Karpas-422 (cell line): Measurements from ENCODE around the gene SP140L. TPM values are rescaled to one million over a fixed set of nuclear protein-coding genes. Genes with fewer than 3 reads are reported as not detected.
"Not testable (repeated sequence)": the region's sequence is repeated elsewhere in the genome, so short reads cannot be mapped to it uniquely, and the experiment has no call there.

ENCODE experiments used
- DNase-seq: peaks from one replicate; pipeline ENCODE4 v3.0.0-alpha.2; 2015
- H2AFZ ChIP-seq: fragments of 200-600 bp; sonication (generic); 2 replicates; pipeline ENCODE4 v1.6.1; 2014; ENCODE audit warnings: antibody characterized with exemption, low read length, mixed read lengths
- H3K27ac ChIP-seq: fragments of 200-600 bp; sonication (generic); 2 replicates; pipeline ENCODE4 v1.5.1; 2014; ENCODE audit warnings: mild to moderate bottlenecking, low read length, moderate library complexity
- H3K27me3 ChIP-seq: fragments of 200-600 bp; sonication (generic); 2 replicates; pipeline ENCODE4 v1.6.1; 2014; ENCODE audit warnings: low read length, mixed read lengths
- H3K36me3 ChIP-seq: fragments of 200-600 bp; sonication (generic); 2 replicates; pipeline ENCODE4 v1.6.1; 2014; ENCODE audit warnings: low read length, mixed read lengths; ENCODE audit not compliant: insufficient read depth
- H3K4me1 ChIP-seq: fragments of 200-600 bp; sonication (generic); 2 replicates; pipeline ENCODE4 v1.6.1; 2014; ENCODE audit warnings: mild to moderate bottlenecking, low read length, mixed read lengths
- H3K4me2 ChIP-seq: fragments of 200-600 bp; sonication (generic); 2 replicates; pipeline ENCODE4 v1.6.1; 2014; ENCODE audit warnings: low read length, low read depth, mild to moderate bottlenecking; ENCODE audit not compliant: poor library complexity, severe bottlenecking
- H3K4me3 ChIP-seq: fragments of 200-600 bp; sonication (generic); 2 replicates; pipeline ENCODE4 v1.5.1; 2014; ENCODE audit warnings: mild to moderate bottlenecking, antibody characterized with exemption, low read length, mixed read lengths
- H3K79me2 ChIP-seq: fragments of 200-600 bp; sonication (generic); 2 replicates; pipeline ENCODE4 v1.6.1; 2014; ENCODE audit warnings: mild to moderate bottlenecking, low read length, mixed read lengths
- H3K9ac ChIP-seq: fragments of 200-600 bp; sonication (generic); 2 replicates; pipeline ENCODE4 v1.6.0; 2014; ENCODE audit warnings: low read length
- H3K9me2 ChIP-seq: fragments of 200-600 bp; sonication (generic), shearing (Covaris generic); replicated peaks from 2 replicates; pipeline ENCODE4 v1.6.0; 2014; ENCODE audit warnings: mild to moderate bottlenecking, low read length, moderate library complexity; ENCODE audit not compliant: insufficient read depth
- H3K9me3 ChIP-seq: fragments of 300-700, 200-600 bp; sonication (generic); 2 replicates; pipeline ENCODE4 v1.6.1; 2014; ENCODE audit warnings: low read length, mixed read lengths
- H4K20me1 ChIP-seq: fragments of 200-600 bp; sonication (generic); 2 replicates; pipeline ENCODE4 v1.6.1; 2014; ENCODE audit warnings: mild to moderate bottlenecking, antibody characterized with exemption, low read length, low read depth; ENCODE audit not compliant: insufficient read depth
- total RNA-seq: library from RNA; depleted of rRNA; stranded (reverse); fragments of >200 nt; shearing (Covaris generic); gene quantifications from 2 replicates; pipeline ENCODE4 v1.2.3, GENCODE V29; 2014; ENCODE audit warnings: low replicate concordance

The SP140L gene
- total RNA-seq, 1 experiment from 2014 or later = 17.0 TPM

- DNase-seq = no peak
- no peak overlapping the region for H3K9ac ChIP-seq
- H3K4me1 ChIP-seq = no peaks in the 10 kb centered on the region
- peaks cover 6% of the 10 kb centered on the region; the same call in 1 of the 2 replicates for H3K36me3 ChIP-seq
- H3K9me2 ChIP-seq = no peaks in the 10 kb centered on the region
- H3K27ac ChIP-seq = no peak overlapping the region
- H3K4me3 ChIP-seq = no peak overlapping the region
- no peak overlapping the region for H3K4me2 ChIP-seq
- no peaks in the 10 kb centered on the region for H3K9me3 ChIP-seq
- H4K20me1 ChIP-seq = no peaks in the 10 kb centered on the region
- H3K27me3 ChIP-seq = no peaks in the 10 kb centered on the region
- no peak overlapping the region for H2AFZ ChIP-seq
- H3K79me2 ChIP-seq = no peaks in the 10 kb centered on the region
These were observed 78.8 kb downstream of the SP140L start for GRCh38 chr2:230405824-230406223.

- Histone ChIP-seq H4K20me1 (no peaks in the 10 kb centered on the region), H3K4me3 (no peak overlapping the region), H2AFZ (no peak overlapping the region), H3K9me3 (no peaks in the 10 kb centered on the region), H3K79me2 (no peaks in the 10 kb centered on the region), H3K9ac (no peak overlapping the region), H3K9me2 (no peaks in the 10 kb centered on the region), H3K27ac (no peak overlapping the region), H3K27me3 (no peaks in the 10 kb centered on the region), H3K36me3 (no peaks in the 10 kb centered on the region; the same call in 1 of the 2 replicates), H3K4me2 (no peak overlapping the region), H3K4me1 (peaks cover 18% of the 10 kb centered on the region)
- no peak for DNase-seq
These were observed 81.3 kb downstream of the SP140L start for GRCh38 chr2:230408244-230408842.

DNA sequence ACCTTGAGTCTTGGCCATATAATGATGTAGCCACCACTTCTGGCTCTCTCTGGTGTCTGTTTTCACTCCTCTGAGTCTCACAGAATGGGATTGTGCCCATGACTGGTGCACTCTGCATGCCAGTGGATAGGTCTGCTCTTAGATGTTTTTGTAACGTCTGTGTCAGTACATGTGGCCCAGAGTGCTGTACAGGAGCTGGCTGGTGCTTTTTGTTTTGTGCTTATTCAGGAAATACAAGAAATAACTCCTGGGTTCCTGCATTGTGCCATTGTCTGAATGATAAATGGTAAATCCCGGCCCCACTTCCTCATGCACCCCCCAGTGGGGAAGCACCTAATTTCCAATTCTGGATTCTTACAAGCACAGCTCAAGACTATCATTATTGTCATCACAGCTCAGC lies 82.3 kb downstream of the SP140L start:
- H3K36me3 ChIP-seq, H3K9ac ChIP-seq, H4K20me1 ChIP-seq, H3K79me2 ChIP-seq, H3K27ac ChIP-seq, H3K9me2 ChIP-seq, H3K4me3 ChIP-seq, H3K27me3 ChIP-seq, H2AFZ ChIP-seq, H3K9me3 ChIP-seq, DNase-seq, H3K4me2 ChIP-seq: not testable (repeated sequence)
- peaks cover 27% of the 10 kb centered on the region for H3K4me1 ChIP-seq

- Histone ChIP-seq H3K9ac (no peak overlapping the region), H3K4me3 (no peak overlapping the region), H3K4me1 (peaks cover 28% of the 10 kb centered on the region), H3K79me2 (no peaks in the 10 kb centered on the region), H3K9me3 (no peaks in the 10 kb centered on the region), H3K36me3 (no peaks in the 10 kb centered on the region; the same call in 1 of the 2 replicates), H3K27me3 (no peaks in the 10 kb centered on the region), H3K9me2 (no peaks in the 10 kb centered on the region), H2AFZ (no peak overlapping the region), H3K27ac (no peak overlapping the region), H4K20me1 (no peaks in the 10 kb centered on the region), H3K4me2 (no peak overlapping the region)
- DNase-seq = no peak
These were observed 83.3 kb downstream of the SP140L start for GRCh38 chr2:230410263-230410662.

GRCh38 chr2:230410861-230411569 lies 84.0 kb downstream of the SP140L start:
- peak overlapping the region; percentile 83 for H3K9ac ChIP-seq
- H2AFZ ChIP-seq = peak overlapping the region; percentile 96
- H3K79me2 ChIP-seq = no peaks in the 10 kb centered on the region
- peak overlapping the region; percentile 92 for H3K4me2 ChIP-seq
- H3K9me3 ChIP-seq = no peaks in the 10 kb centered on the region
- H3K4me3 ChIP-seq = peak overlapping the region; percentile 80
- no peaks in the 10 kb centered on the region for H3K9me2 ChIP-seq
- no peaks in the 10 kb centered on the region; the same call in 1 of the 2 replicates for H3K36me3 ChIP-seq
- H4K20me1 ChIP-seq = no peaks in the 10 kb centered on the region
- no peak for DNase-seq
- no peak overlapping the region for H3K27ac ChIP-seq
- peaks cover 34% of the 10 kb centered on the region for H3K4me1 ChIP-seq
- H3K27me3 ChIP-seq = no peaks in the 10 kb centered on the region

DNA sequence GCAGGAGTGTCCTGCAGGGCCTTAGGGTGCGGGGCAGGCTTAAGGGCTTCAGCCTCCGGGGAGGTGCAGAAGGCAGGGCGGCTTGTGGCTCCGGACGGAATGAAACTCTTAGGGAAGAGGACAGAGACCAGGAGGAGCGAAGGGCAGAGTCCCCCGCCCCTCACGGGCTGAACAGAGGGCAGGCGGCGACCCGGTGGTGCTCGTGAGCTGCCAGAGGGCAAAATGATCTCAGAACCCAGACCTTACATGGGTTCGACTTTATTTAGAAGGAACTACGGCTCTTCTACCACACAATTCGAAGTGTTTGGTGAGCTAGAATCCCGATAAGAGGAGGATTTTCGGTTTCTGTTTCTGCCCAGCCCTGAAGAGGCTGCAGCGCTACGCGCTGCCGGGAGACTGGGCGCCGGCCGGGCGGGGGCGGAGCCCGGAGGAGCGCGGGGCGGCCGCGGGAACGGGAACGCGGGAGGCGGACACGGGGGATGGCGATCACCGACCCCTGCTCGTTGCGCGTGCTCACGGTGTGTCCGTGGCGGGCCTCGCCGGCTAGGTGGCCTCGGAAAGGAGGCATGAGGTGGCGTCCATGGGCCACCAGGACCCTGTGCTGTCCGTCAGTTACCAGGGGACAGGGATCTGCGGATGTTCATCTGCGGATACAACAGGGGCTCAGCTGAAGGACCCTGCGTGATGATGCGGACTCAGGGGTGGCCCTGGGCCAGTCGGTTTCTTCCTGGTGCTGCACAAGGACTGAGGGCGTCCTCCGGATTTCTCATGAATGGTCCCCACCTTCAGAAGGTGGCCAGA lies 84.8 kb downstream of the SP140L start:
- H3K27me3 ChIP-seq = no peaks in the 10 kb centered on the region
- peak overlapping the region; percentile 83 for H3K9ac ChIP-seq
- peak overlapping the region; percentile 80 for H3K4me3 ChIP-seq
- peaks cover 34% of the 10 kb centered on the region for H3K4me1 ChIP-seq
- H3K9me2 ChIP-seq = no peaks in the 10 kb centered on the region
- no peaks in the 10 kb centered on the region for H3K36me3 ChIP-seq
- H2AFZ ChIP-seq = peak overlapping the region; percentile 96
- DNase-seq = peak; percentile 81
- peak overlapping the region; percentile 92 for H3K4me2 ChIP-seq
- peaks cover 7% of the 10 kb centered on the region for H3K79me2 ChIP-seq
- H4K20me1 ChIP-seq = no peaks in the 10 kb centered on the region
- H3K9me3 ChIP-seq = no peaks in the 10 kb centered on the region
- H3K27ac ChIP-seq = no peak overlapping the region

DNA sequence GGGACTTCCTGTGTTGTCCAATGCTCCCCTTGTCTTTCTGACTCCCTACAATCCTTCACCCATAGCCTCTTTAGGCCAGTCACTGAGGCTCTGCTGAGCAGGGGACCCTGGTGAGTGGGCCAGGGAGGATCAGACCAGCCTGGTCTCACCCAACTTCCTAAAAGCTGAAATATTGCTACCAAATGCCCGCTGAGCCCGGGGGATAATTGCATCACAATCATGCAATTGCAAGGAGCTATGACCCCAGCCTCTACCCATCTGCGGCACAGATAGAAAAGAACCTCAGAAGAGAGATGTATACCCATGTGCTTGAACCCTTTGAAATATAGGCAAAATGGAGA lies 85.3 kb downstream of the SP140L start:
- DNase-seq = no peak
- peak overlapping the region; percentile 80 for H3K4me3 ChIP-seq
- H3K9me3 ChIP-seq = no peaks in the 10 kb centered on the region
- H3K9me2 ChIP-seq = no peaks in the 10 kb centered on the region
- H3K27ac ChIP-seq = no peak overlapping the region
- H3K27me3 ChIP-seq = no peaks in the 10 kb centered on the region
- peak overlapping the region; percentile 83 for H3K9ac ChIP-seq
- H3K36me3 ChIP-seq = no peaks in the 10 kb centered on the region
- peaks cover 13% of the 10 kb centered on the region for H3K79me2 ChIP-seq
- peak overlapping the region; percentile 96 for H2AFZ ChIP-seq
- H3K4me2 ChIP-seq = peak overlapping the region; percentile 92
- H4K20me1 ChIP-seq = no peaks in the 10 kb centered on the region
- H3K4me1 ChIP-seq = peaks cover 34% of the 10 kb centered on the region

DNA sequence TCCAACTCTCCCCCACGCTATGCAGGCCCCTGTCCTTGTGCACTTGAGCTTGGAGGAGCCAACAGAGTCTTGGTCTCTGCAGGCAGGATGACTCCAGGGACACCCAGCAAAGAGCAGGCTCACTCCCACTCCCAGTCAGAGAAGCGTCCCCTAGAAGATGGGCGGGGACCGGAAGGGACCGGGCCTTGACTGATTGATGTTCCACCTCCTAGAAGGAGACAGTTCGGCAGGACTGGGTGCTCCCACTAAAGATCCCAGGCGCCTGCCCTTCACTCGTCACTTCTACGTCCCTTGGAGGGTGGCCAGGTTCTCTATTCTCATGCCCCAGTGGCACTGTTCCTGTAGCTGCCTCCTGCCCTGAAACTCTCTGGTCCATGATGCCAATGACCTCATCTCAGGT lies 85.9 kb downstream of the SP140L start:
- Histone ChIP-seq H3K27ac (no peak overlapping the region), H3K4me1 (peaks cover 34% of the 10 kb centered on the region), H3K4me2 (peak overlapping the region; percentile 92), H3K79me2 (peaks cover 18% of the 10 kb centered on the region), H3K9me3 (no peaks in the 10 kb centered on the region), H3K36me3 (no peaks in the 10 kb centered on the region), H3K9me2 (no peaks in the 10 kb centered on the region), H2AFZ (no peak overlapping the region), H3K9ac (no peak overlapping the region), H3K4me3 (peak overlapping the region; percentile 80; the same call in 1 of the 2 replicates), H4K20me1 (no peaks in the 10 kb centered on the region), H3K27me3 (no peaks in the 10 kb centered on the region)
- no peak for DNase-seq
